ENCODE data around the gene GPATCH1. TPM values are rescaled to one million over a fixed set of nuclear protein-coding genes. Genes with fewer than 3 reads are reported as not detected.
A peak's percentile ranks its signal among the peaks of the same experiment; 100 is the strongest.
"Not testable (repeated sequence)": the region's sequence is repeated elsewhere in the genome, so short reads cannot be mapped to it uniquely, and the experiment has no call there.

The GPATCH1 gene
- total RNA-seq = 1 to 10 TPM; 4.7 to 8.5 TPM

DNA sequence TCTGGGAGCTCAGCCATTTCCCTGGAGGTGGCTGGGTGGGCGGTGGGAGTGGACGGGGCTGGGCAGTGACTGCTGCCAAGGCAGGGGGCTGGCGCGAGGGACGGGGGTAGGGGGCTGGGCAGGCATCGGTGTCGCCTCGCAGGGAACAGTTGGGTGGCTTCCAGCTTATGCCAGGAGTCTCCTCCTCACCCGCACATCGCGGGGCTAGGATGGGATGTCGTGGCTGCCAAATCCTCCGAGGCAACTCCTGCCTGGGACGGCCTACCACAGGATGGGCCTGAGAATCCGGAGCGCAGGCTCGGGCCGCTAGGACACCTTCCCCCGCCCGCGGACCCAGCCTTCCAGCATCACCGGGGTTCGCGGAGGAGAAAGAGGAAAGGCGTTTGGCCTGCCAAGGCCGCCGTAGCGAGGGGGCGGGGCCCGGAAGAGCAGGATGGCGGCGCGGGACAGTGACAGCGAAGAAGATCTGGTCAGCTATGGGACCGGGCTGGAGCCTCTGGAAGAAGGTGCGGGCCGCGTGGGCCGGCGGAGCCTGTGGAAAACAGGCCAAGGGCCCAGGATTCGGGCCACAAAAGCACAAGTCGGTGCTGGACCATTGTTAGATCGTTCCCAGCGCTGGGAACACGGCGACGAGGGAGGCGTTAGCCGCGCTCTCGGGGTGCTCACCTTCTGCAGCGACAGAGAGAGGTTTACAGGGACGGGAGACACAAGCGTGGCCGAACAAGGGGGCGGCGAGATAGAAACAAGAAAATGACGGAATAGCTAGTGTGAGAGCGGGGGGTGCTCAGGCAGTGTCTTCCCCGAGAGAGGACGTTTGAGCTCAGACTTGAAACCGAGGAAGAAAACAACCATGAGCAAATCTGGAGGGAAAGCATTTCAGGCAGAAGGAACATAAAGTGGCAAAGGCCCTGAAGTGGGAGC is at the start of gene GPATCH1:
GPATCH1 (plus strand) TSS at position 421 of the 921 bp plus-strand sequence; CDS start at position 434, 13 bp downstream.
- no peak for TF ChIP-seq CTCF (IDR thresholded peaks at IDR 0.05)
- H3K27me3 ChIP-seq = no peaks in the 10 kb centered on the region
- DNase-seq (ENCODE audit: low spot score) = peak; percentile 84
- no peaks in the 10 kb centered on the region for H3K9me3 ChIP-seq
- H3K4me3 ChIP-seq = peak within 1 kb of the TSS; percentile 70 to 92
- H3K36me3 ChIP-seq = no peaks in the 10 kb centered on the region
- peaks cover 0 to 20% of the 10 kb centered on the region in 2 donors for H3K4me1 ChIP-seq
- peak within 1 kb of the TSS; percentile 62 to 77 for H3K27ac ChIP-seq

DNA sequence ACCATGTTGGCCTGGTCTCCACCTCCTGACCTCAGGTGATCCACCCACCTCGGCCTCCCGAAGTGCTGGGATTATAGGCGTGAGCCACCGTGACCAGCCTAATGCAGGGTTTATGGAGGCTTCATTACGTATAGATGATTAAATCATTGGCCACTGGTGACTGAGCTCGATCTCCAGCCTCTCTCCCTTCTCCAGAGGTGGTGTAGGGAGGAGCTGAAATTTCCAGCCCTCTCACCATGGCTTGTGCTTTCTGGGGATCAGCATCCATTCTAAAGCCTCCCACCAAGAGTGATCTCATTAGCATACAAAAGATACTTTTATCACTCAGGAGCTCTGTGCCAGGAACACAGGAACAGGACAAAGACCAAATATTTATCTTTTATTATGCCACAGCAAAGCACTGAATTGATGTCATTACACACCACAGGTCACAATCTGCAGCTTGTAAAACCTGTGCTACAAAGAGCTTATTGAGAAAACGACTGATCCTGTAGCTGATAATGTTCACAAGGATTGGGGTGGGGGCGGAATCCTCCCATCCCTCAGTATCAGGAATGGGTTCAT is 48.7 kb upstream of the GPATCH1 start:
- no peak for DNase-seq (ENCODE audit: low spot score)
- Histone ChIP-seq H3K9me3 (no peaks in the 10 kb centered on the region), H3K27me3 (no peaks in the 10 kb centered on the region), H3K4me3 (no peak overlapping the region), H3K36me3 (no peaks in the 10 kb centered on the region), H3K27ac (no peak overlapping the region), H3K4me1 (no peaks in the 10 kb centered on the region)
- no peak for TF ChIP-seq CTCF (IDR thresholded peaks at IDR 0.05)

GRCh38 chr19:33035461-33035860 is 45.5 kb upstream of the GPATCH1 start:
- H3K36me3 ChIP-seq = no peaks in the 10 kb centered on the region
- H3K27me3 ChIP-seq = no peaks in the 10 kb centered on the region
- TF ChIP-seq CTCF (IDR thresholded peaks at IDR 0.05) = no peak
- no peak for DNase-seq (ENCODE audit: low spot score)
- no peak overlapping the region for H3K27ac ChIP-seq
- H3K4me3 ChIP-seq = no peak overlapping the region
- no peaks in the 10 kb centered on the region for H3K4me1 ChIP-seq
- H3K9me3 ChIP-seq = no peaks in the 10 kb centered on the region

GRCh38 chr19:33036370-33037167 is 44.4 kb upstream of the GPATCH1 start:
- not testable (repeated sequence) for H3K4me3 ChIP-seq; H3K9me3 ChIP-seq; H3K4me1 ChIP-seq; H3K27ac ChIP-seq; DNase-seq (ENCODE audit: low spot score); H3K36me3 ChIP-seq; H3K27me3 ChIP-seq

GRCh38 chr19:33037168-33038025 is 43.6 kb upstream of the GPATCH1 start:
- not testable (repeated sequence) for H3K9me3 ChIP-seq; H3K4me3 ChIP-seq; H3K27me3 ChIP-seq; DNase-seq (ENCODE audit: low spot score); H3K4me1 ChIP-seq; H3K27ac ChIP-seq; H3K36me3 ChIP-seq

GRCh38 chr19:33039108-33039599 is 41.8 kb upstream of the GPATCH1 start:
- H3K36me3 ChIP-seq = no peaks in the 10 kb centered on the region
- no peak overlapping the region for H3K4me3 ChIP-seq
- H3K27me3 ChIP-seq = no peaks in the 10 kb centered on the region
- H3K27ac ChIP-seq = no peak overlapping the region
- no peaks in the 10 kb centered on the region for H3K4me1 ChIP-seq
- no peaks in the 10 kb centered on the region for H3K9me3 ChIP-seq
- DNase-seq (ENCODE audit: low spot score) = no peak
- TF ChIP-seq CTCF (IDR thresholded peaks at IDR 0.05) = no peak
